HuH-7 (cell line): ENCODE measurements around the gene GAK.

Source experiments
- DNase-seq: peaks from one replicate; pipeline ENCODE4 v3.0.0; 2011; ENCODE audit warnings: low spot score

GAK gene

GRCh38 chr4:907103-907400 is 25.1 kb downstream of the GAK start:
- no peak for DNase-seq

- no peak for DNase-seq
Observed at GRCh38 chr4:906339-907102, 25.6 kb downstream of the GAK start.

- no peak for DNase-seq
Observed at GRCh38 chr4:905485-906338, 26.4 kb downstream of the GAK start.

GRCh38 chr4:903066-904046 is 28.8 kb downstream of the GAK start:
- no peak for DNase-seq

GRCh38 chr4:901192-901910 is 30.8 kb downstream of the GAK start:
- no peak for DNase-seq

GRCh38 chr4:900721-901120 is 31.4 kb downstream of the GAK start:
- DNase-seq = no peak

- no peak for DNase-seq
Observed at GRCh38 chr4:900073-900472, 32.0 kb downstream of the GAK start.

GRCh38 chr4:899556-899906 is 32.6 kb downstream of the GAK start:
- DNase-seq = no peak

GRCh38 chr4:898869-899555 is 33.1 kb downstream of the GAK start:
- no peak for DNase-seq

GRCh38 chr4:898123-898522 is 34.0 kb downstream of the GAK start:
- no peak for DNase-seq

GRCh38 chr4:896630-897029 is 35.5 kb downstream of the GAK start:
- DNase-seq = no peak

- no peak for DNase-seq
Observed at GRCh38 chr4:896216-896615, 35.9 kb downstream of the GAK start.

GRCh38 chr4:895596-895995 is 36.5 kb downstream of the GAK start:
- DNase-seq = no peak

GRCh38 chr4:893995-894705 is 38.0 kb downstream of the GAK start:
- DNase-seq = no peak

GRCh38 chr4:893276-893994 is 38.7 kb downstream of the GAK start:
- no peak for DNase-seq

GRCh38 chr4:892780-893179 is 39.3 kb downstream of the GAK start:
- no peak for DNase-seq

- DNase-seq = peak; percentile 58
Observed at GRCh38 chr4:891747-892146, 40.4 kb downstream of the GAK start.

- DNase-seq = no peak
Observed at GRCh38 chr4:890036-890695, 42.0 kb downstream of the GAK start.

GRCh38 chr4:889516-889915 is 42.6 kb downstream of the GAK start:
- DNase-seq = no peak
